ENCODE results near the gene SGCE.

The SGCE gene

DNA sequence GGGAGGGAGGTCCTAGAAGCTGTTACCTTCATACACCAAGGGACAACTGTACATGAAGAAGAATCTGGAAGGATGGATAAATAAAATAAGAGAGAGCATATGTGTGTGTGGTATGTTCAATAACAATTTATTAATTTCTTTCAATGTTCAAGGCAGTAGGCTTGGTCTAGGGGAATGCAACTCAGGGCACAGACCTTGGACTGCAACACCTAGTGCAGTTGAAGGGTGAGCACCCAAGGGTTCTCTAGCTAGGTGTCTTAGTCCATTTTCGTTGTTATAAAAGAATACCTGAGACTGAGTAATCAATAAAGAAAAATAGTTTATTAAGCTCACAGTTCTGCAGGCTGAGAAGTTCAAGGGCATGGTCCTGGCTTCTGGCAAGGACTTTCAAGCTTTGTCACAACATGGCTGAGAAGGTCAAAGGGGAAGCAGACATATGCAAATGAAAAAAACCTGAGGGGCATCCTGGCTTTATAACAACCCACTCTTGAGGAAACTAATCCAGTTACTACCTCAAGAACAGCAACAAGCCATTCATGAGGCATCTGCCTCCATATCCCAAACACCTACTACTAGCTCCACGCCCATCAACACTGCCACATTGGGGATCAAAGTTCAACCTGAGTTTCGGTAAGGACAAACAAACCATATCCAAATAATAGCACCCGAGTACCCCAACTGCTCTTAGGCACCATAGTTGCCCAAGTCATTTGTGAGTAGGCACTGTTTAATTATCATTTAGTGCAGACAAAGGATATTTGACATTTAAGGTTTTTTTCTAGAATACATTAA is 15.7 kb upstream of the SGCE start:
- Mint-ChIP-seq H3K36me3 (ENCODE audit: low read depth) (no peaks in the 10 kb centered on the region), H3K27me3 (ENCODE audit: low read depth) (no peaks in the 10 kb centered on the region), H3K27ac (no peak overlapping the region), H3K4me3 (no peak overlapping the region), H3K4me1 (ENCODE audit: low read depth) (peaks cover 2% of the 10 kb centered on the region), H3K9me3 (no peaks in the 10 kb centered on the region)

DNA sequence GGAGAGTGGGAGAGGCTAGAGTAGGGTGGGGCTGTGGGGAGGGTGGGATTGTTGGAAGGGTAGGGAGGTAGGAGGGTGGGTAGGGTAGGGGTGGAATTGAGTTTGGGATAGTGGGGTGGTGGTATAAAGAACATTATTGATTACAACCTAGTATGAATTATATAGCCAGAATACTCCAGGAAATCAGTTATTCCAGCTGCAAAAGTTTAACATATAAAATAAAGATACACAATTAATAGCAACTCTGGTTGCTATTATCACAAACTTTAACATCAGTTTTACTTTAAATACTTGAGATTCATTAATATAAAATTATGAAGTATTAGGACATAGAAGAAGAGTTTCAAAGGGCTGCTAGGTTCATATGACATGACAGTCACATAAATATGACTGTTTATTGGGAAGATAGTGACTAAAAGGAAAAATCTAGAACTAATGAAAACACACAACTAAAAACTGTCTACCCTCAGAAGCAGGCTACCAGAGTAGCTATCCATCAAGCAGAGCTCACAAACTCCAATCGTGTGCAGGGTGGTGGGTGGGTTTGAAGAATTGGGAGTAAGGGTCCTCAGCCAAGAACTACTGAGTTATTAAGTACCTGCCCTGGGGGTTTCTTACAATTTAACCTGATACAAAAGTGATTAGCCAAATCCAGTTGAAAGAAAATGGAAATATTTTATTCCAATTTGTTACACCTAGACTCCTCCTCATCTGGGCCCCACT is 14.0 kb upstream of the SGCE start:
- Mint-ChIP-seq H3K27me3 (ENCODE audit: low read depth) (no peaks in the 10 kb centered on the region), H3K4me1 (ENCODE audit: low read depth) (peaks cover 2% of the 10 kb centered on the region), H3K9me3 (no peaks in the 10 kb centered on the region), H3K36me3 (ENCODE audit: low read depth) (no peaks in the 10 kb centered on the region), H3K4me3 (no peak overlapping the region), H3K27ac (no peak overlapping the region)

DNA sequence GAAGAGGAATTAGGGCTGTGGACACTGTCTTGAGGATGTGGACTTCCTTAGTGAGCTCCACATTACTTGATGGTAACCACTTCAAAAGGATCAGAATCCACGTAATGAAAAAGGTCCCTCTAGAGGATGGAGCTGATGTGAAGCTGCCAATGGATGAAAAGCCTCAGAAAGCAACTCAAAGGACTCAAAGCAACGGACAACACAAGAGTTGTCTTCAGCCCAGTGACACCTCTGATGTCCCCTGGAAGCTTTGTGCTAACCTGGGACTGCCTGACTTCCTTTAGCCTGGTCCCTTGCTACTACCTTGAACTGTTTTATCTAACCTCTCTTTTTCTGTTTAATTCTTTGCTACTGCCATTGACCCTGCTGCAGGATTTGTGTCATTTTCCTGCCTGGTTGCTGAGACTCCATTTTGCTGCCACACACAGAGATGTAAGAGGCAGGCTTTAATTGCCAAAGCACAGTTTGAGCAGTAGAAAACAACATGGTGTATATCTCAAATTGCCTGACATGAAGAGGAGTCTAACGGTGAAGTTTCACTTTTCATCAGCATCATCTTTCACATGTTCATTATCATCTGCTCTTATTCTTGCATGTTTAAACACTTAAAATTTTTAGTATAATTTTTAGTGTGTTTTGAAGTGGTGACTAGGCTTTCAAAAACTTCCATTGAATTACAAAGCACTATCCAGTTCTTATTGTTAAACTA is 11.1 kb upstream of the SGCE start:
- Mint-ChIP-seq H3K4me1 (ENCODE audit: low read depth) (peaks cover 2% of the 10 kb centered on the region), H3K4me3 (no peak overlapping the region), H3K27me3 (ENCODE audit: low read depth) (no peaks in the 10 kb centered on the region), H3K36me3 (ENCODE audit: low read depth) (no peaks in the 10 kb centered on the region), H3K9me3 (no peaks in the 10 kb centered on the region), H3K27ac (no peak overlapping the region)

DNA sequence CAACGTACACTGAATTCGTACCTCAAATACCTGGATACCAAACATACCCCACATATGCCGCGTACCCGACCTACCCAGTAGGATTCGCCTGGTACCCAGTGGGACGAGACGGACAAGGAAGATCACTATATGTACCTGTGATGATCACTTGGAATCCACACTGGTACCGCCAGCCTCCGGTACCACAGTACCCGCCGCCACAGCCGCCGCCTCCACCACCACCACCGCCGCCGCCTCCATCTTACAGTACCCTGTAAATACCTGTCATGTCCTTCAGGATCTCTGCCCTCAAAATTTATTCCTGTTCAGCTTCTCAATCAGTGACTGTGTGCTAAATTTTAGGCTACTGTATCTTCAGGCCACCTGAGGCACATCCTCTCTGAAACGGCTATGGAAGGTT is 9.5 kb upstream of the SGCE start:
- H3K27ac Mint-ChIP-seq = no peak overlapping the region
- H3K9me3 Mint-ChIP-seq = no peaks in the 10 kb centered on the region
- no peaks in the 10 kb centered on the region for H3K36me3 Mint-ChIP-seq (ENCODE audit: low read depth)
- H3K4me1 Mint-ChIP-seq (ENCODE audit: low read depth) = peaks cover 2% of the 10 kb centered on the region
- H3K4me3 Mint-ChIP-seq = no peak overlapping the region
- no peaks in the 10 kb centered on the region for H3K27me3 Mint-ChIP-seq (ENCODE audit: low read depth)

DNA sequence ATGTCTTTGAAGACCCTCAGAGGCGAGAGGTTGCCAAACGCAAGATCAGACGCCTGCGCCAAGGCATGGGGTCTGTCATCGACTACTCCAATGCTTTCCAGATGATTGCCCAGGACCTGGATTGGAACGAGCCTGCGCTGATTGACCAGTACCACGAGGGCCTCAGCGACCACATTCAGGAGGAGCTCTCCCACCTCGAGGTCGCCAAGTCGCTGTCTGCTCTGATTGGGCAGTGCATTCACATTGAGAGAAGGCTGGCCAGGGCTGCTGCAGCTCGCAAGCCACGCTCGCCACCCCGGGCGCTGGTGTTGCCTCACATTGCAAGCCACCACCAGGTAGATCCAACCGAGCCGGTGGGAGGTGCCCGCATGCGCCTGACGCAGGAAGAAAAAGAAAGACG is 8.1 kb upstream of the SGCE start:
- Mint-ChIP-seq H3K4me1 (ENCODE audit: low read depth) (peaks cover 2% of the 10 kb centered on the region), H3K36me3 (ENCODE audit: low read depth) (no peaks in the 10 kb centered on the region), H3K4me3 (no peak overlapping the region), H3K27ac (no peak overlapping the region), H3K9me3 (no peaks in the 10 kb centered on the region), H3K27me3 (ENCODE audit: low read depth) (no peaks in the 10 kb centered on the region)

DNA sequence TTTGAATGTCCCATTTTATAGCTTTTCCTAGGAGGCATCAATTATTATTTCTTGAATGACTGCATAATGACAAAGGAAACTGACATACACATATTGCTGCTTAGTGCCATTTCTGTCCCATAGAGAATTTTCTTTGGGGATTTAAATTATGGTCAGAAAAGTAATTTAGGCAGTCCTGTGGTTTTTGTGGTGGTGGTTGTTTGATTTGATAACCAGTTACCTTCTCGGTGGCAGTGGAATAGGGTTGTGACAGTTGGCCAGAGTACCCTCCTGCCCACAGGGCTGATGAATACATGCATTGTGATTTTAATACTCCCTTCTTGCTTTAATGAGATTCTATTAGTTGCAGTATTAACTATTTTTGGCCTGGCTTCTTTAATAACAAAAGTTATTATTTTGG is 6.6 kb upstream of the SGCE start:
- Mint-ChIP-seq H3K27ac (no peak overlapping the region), H3K9me3 (peaks cover under 1% of the 10 kb centered on the region), H3K4me1 (ENCODE audit: low read depth) (peaks cover 2% of the 10 kb centered on the region), H3K36me3 (ENCODE audit: low read depth) (no peaks in the 10 kb centered on the region), H3K4me3 (no peak overlapping the region), H3K27me3 (ENCODE audit: low read depth) (no peaks in the 10 kb centered on the region)

DNA sequence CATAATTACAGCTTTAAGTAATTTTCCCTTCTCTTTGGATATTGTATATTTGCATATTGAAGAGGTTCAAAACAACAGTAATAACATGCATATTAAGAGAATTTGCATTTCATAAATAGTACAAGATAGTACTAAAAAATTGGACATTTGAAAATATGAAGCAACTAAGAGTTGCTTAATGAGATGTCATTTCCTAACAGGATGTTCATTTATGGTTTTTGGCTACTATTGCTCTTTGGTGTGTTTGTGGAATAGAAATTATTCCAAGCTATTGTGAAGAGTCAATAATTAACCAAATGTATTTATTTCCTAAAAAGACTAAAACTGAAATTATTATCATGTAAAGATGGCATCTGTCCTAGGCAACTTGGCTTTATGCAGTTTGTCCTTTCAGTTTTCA is 4.1 kb upstream of the SGCE start:
- H3K27ac Mint-ChIP-seq = no peak overlapping the region
- no peaks in the 10 kb centered on the region for H3K36me3 Mint-ChIP-seq (ENCODE audit: low read depth)

DNA sequence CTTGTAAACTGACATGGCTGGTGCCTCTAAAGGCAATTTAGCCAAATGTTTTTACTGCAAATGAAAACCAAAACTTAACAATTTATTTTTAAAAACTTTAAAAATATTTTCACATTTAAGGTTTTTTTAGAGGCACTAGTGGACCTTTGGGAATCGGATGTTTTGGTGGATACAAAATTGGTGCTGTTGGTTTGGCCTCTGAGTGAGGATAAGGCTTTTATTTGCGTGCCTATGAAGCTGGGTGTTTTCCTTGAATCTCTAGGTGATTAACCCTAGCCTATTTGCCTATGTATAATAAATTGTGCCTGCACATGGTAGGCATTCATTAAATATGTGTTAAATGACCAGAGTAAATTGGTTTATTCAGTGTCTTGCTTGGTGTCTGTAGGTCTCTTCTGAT is 2.9 kb upstream of the SGCE start:
- no peak overlapping the region for H3K27ac Mint-ChIP-seq
- H3K4me3 Mint-ChIP-seq = no peak overlapping the region
- peaks cover 7% of the 10 kb centered on the region for H3K9me3 Mint-ChIP-seq

More for the DNA sequence above, 4.1 kb upstream of the SGCE start:
- Mint-ChIP-seq H3K27me3 (ENCODE audit: low read depth) (peaks cover 16% of the 10 kb centered on the region), H3K4me1 (ENCODE audit: low read depth) (peaks cover 13% of the 10 kb centered on the region), H3K9me3 (peaks cover 7% of the 10 kb centered on the region), H3K4me3 (no peak overlapping the region)

DNA sequence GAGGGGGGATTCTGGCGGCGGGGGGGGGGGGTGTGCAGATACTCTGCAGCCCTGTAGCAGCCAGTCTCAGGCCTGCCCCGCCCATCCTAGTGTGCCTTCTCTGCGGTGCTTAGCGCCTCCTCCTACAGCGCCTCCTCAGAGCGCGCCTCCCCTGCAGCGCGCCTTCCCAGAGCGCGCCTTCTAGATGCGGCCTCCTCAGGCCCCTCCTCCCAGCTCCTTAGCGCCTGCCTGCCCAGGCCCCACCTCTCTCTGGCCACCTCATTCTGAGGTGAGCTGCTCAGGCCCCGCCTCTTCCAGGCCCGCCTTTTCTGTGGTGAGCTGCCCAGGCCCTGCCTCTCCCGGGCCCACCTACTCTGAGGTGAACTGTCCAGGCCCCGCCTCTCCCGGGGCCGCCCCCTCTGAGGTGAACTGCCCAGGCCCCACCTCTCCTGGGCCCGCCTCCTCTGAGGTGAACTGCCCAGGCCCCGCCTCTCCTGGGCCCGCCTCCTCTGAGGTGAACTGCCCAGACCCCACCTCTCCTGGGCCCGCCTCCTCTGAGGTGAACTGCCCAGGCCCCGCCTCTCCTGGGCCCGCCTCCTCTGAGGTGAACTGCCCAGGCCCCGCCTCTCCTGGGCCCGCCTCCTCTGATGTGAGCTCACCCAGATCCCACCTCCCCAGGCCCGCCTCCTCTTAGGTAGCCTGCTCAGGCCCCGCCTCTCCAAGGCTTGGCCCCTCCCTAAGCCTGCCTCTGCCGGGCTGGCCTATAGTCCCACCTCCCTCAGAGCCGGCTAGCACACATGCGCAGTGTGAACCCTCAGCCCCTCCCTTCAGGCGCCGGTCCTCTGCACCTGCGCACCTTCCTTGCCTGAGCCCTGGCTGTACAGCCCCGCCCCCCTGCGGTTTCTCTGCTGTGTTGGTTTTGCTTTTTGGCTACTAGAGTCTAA is 2.1 kb upstream of the SGCE start:
- H3K27me3 Mint-ChIP-seq (ENCODE audit: low read depth) = peaks cover 33% of the 10 kb centered on the region
- H3K9me3 Mint-ChIP-seq = peaks cover 7% of the 10 kb centered on the region
- peaks cover 13% of the 10 kb centered on the region for H3K4me1 Mint-ChIP-seq (ENCODE audit: low read depth)
- H3K36me3 Mint-ChIP-seq (ENCODE audit: low read depth) = no peaks in the 10 kb centered on the region
- peak overlapping the region; percentile 84 for H3K4me3 Mint-ChIP-seq
- peak overlapping the region; percentile 31 for H3K27ac Mint-ChIP-seq

More for the DNA sequence above, 2.9 kb upstream of the SGCE start:
- Mint-ChIP-seq H3K27me3 (ENCODE audit: low read depth) (peaks cover 28% of the 10 kb centered on the region), H3K4me1 (ENCODE audit: low read depth) (peaks cover 13% of the 10 kb centered on the region), H3K36me3 (ENCODE audit: low read depth) (no peaks in the 10 kb centered on the region)

DNA sequence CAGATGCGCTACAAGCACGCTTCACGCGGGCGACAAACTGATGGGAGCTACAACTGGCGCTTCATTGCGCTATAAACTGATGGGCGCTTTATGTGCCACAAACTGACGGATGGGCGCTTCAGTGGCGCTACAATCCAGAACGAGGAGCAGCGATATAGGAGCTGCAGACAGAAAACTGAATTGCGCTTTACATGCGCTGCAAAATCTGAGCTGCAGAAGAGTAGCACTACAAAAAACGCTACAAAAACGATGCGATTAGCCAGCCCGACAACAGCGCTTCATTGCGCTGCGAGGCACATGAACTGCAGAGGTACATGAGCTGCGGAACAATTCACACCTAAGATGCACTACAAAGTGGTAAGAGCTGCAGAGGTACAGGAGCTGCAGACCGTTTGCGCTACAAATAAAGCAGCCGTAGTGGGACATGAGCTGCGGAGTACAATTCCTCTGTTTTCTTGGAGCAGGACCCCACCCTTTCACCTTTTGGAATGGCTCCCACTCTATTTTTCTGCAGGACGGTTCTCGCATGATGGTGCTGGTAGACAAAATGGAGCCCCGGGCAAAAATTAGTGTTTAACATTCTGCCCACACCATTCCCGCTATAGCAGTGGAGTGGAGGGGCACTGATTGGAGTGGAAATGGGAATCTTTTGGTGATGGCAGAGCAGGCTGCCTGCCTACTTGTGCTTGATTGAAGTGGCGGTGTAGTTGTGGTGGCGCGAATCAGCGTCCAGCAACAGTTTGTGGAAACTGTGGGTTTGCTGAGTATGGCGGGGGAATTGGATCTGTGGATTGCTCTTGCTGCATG is 1.2 kb upstream of the SGCE start:
- peak overlapping the region; percentile 49 for H3K27ac Mint-ChIP-seq
- H3K27me3 Mint-ChIP-seq (ENCODE audit: low read depth) = peaks cover 42% of the 10 kb centered on the region
- peaks cover 13% of the 10 kb centered on the region for H3K4me1 Mint-ChIP-seq (ENCODE audit: low read depth)
- peaks cover 7% of the 10 kb centered on the region for H3K9me3 Mint-ChIP-seq
- peak overlapping the region; percentile 84 for H3K4me3 Mint-ChIP-seq
- H3K36me3 Mint-ChIP-seq (ENCODE audit: low read depth) = no peaks in the 10 kb centered on the region

DNA sequence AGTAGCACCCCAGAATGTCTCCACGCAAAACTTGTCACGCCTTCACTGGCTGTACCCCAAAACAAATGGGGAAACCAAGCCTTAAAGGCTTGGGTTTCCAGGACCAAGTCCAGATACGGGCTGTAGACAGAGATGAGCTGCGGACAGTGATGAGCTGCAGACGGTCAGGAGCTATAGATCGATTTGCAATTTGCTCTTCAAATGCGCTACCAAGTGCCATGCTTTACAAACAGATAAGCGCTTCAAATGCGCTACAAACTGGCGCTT is 658 bp upstream of the SGCE start:
- H3K36me3 Mint-ChIP-seq (ENCODE audit: low read depth) = no peaks in the 10 kb centered on the region
- H3K4me1 Mint-ChIP-seq (ENCODE audit: low read depth) = peaks cover 13% of the 10 kb centered on the region
- H3K9me3 Mint-ChIP-seq = peaks cover 7% of the 10 kb centered on the region
- peak overlapping the region; percentile 84 for H3K4me3 Mint-ChIP-seq
- peaks cover 46% of the 10 kb centered on the region for H3K27me3 Mint-ChIP-seq (ENCODE audit: low read depth)
- H3K27ac Mint-ChIP-seq = no peak overlapping the region

DNA sequence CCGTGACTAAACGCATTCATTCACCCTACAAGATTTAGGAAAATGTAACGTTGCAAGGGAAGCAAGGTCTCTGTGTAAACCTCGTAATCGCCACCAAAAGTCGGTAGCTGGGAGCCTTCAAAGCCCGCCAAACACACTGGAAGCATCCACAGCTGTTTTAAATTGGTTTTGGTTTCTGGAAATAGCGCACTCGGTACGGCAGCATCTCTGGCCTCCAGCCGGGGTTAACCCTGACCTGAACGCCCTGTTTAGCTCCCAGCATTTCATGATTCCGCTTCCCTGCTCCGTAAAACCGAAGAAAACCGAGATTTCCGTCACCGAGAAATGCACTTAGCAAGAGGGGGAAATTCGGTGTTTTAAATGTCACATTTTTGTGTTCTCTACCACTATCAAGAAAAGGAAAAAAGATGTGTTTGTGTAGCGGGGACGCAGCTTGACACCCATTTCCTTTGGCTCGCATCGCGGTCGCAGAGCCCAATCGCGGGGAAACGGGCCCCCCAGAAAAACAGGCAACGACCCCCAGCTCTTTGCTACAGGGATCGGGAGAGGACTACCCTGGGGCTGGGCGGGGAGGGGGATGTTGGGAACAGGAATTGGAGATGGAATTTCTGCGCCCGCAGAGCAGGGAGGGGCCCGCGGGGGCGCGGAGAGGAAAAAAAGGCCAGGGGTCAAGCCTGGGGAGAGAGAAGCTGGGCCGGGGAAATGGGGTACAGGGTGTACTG is 646 bp downstream of the SGCE start:
- H3K4me1 Mint-ChIP-seq (ENCODE audit: low read depth) = peaks cover 13% of the 10 kb centered on the region
- peak overlapping the region; percentile 74 for H3K4me3 Mint-ChIP-seq
- H3K27me3 Mint-ChIP-seq (ENCODE audit: low read depth) = peaks cover 47% of the 10 kb centered on the region
- H3K27ac Mint-ChIP-seq = no peak overlapping the region
- no peaks in the 10 kb centered on the region for H3K36me3 Mint-ChIP-seq (ENCODE audit: low read depth)
- H3K9me3 Mint-ChIP-seq = peaks cover 7% of the 10 kb centered on the region

DNA sequence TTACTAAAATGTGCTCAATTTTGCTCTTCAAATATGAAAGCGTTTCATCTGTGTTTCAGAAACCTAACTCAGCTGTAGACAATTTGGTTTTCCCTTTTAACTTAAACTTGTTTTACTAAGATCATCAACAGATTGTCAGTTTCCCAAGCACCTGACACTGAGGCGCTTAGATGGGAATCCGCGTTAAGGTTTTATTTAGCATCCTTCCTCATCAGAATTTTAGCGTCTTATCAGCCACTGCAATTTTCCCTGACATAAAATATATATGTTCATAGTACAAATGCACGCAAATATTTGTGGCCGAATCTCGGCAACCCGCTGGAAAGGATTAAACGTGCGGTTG is 1.2 kb downstream of the SGCE start:
- Mint-ChIP-seq H3K9me3 (peaks cover 7% of the 10 kb centered on the region), H3K36me3 (ENCODE audit: low read depth) (no peaks in the 10 kb centered on the region), H3K4me3 (peak overlapping the region; percentile 74), H3K4me1 (ENCODE audit: low read depth) (peaks cover 13% of the 10 kb centered on the region), H3K27me3 (ENCODE audit: low read depth) (peaks cover 50% of the 10 kb centered on the region), H3K27ac (no peak overlapping the region)

Data from T-helper 1 cell treated with Interleukin-12 subunit alpha and Interleukin-12 subunit beta and Interleukin-4 antibody, amounts not matched to agents 30 μg/mL and 1 μg/mL, for 36 hours (primary cell).